Panc1 (cell line): ENCODE measurements around the gene FUT8. TPM values are rescaled to one million over a fixed set of nuclear protein-coding genes. Genes with fewer than 3 reads are reported as not detected.

Source experiments
- ATAC-seq: fragments of 200-7000 bp; cut with Tn5 transposase; 2 replicates; pipeline ENCODE4 v1.9.1; 2020; ENCODE audit warnings: mild to moderate bottlenecking, moderate library complexity
- BruUV-seq: library from RNA; stranded (reverse); fragments of 400-500 nt; replicated peaks from 2 replicates; lab custom pipeline; 2021; lab: Mats Ljungman, UMichigan
- CTCF ChIA-PET: fragments of 300-600 bp; sonication (Branson Sonifier 250); formaldehyde crosslinking; loops from one replicate; lab custom pipeline; 2022; ENCODE audit warnings: antibody characterized with exemption; lab: Charles Lee
- POLR2A ChIA-PET: fragments of 300-600 bp; sonication (Branson Sonifier 250); formaldehyde crosslinking; loops from one replicate; lab custom pipeline; 2022; ENCODE audit warnings: antibody characterized with exemption; lab: Charles Lee
- DNase-seq: peaks from one replicate; pipeline ENCODE4 v3.0.0-alpha.2; 2010; ENCODE audit warnings: low read depth, low spot score
- H3K27ac ChIP-seq: 2 replicates; pipeline ENCODE4 v1.5.1; 2011; ENCODE audit warnings: mild to moderate bottlenecking, low read length, inconsistent platforms
- H3K27me3 ChIP-seq: fragments of 200-500 bp; sonication (Bioruptor generic); 2 replicates; pipeline ENCODE4 v1.6.0; 2014; ENCODE audit warnings: low read length, inconsistent platforms; ENCODE audit not compliant: control insufficient read depth, insufficient read depth
- H3K36me3 ChIP-seq: fragments of 200-500 bp; sonication (Bioruptor generic); 2 replicates; pipeline ENCODE4 v1.5.1; 2014; ENCODE audit warnings: inconsistent platforms, mild to moderate bottlenecking, low read length, moderate library complexity; ENCODE audit not compliant: control insufficient read depth, insufficient read depth
- H3K4me1 ChIP-seq: 2 replicates; pipeline ENCODE4 v1.5.1; 2011; ENCODE audit warnings: inconsistent platforms, mild to moderate bottlenecking, low read length, moderate library complexity; ENCODE audit not compliant: control insufficient read depth, insufficient read depth
- H3K4me3 ChIP-seq, 2 experiments: 2 replicates each; pipeline ENCODE4 v1.5.1; 2011 to 2012; ENCODE audit warnings: low read depth in 2 of 2, low read length in 2 of 2, mild to moderate bottlenecking in 2 of 2, inconsistent platforms in 1 of 2, moderate library complexity in 1 of 2
- H3K9me3 ChIP-seq: fragments of 200-500 bp; sonication (Bioruptor generic); 2 replicates; pipeline ENCODE4 v1.5.1; 2014; ENCODE audit warnings: low read depth, mild to moderate bottlenecking, inconsistent platforms, low read length, moderate library complexity; ENCODE audit not compliant: control insufficient read depth, insufficient read depth
- CTCF ChIP-seq: fragments of 450-650 bp; IDR thresholded peaks from 2 replicates; pipeline ENCODE4 v1.5.1; 2017; ENCODE audit warnings: mild to moderate bottlenecking
- POLR2AphosphoS5 ChIP-seq: IDR thresholded peaks from 2 replicates; pipeline ENCODE4 v1.6.1; 2012; ENCODE audit warnings: mild to moderate bottlenecking, low read depth, low read length, moderate library complexity
- SIN3A ChIP-seq: IDR thresholded peaks from 2 replicates; pipeline ENCODE4 v1.6.1; 2012; ENCODE audit warnings: low read depth, mild to moderate bottlenecking, low read length, moderate library complexity, borderline replicate concordance; ENCODE audit not compliant: insufficient read depth
- TCF7L2 ChIP-seq: IDR thresholded peaks from 2 replicates; pipeline ENCODE4 v1.6.1; 2011; ENCODE audit warnings: mild to moderate bottlenecking, low read depth, low read length, inconsistent platforms
- in situ Hi-C: cut with HindIII; loops from 2 replicates; pipeline ENCODE4 v1.10.0; 2016; ENCODE audit warnings: low sequenced_read_pairs, low pct_unique_long_range_greater_than_20kb
- intact Hi-C: fragments of 100-400 bp; cut with micrococcal nuclease; formaldehyde crosslinking; loops from one replicate; pipeline ENCODE4 v1.10.0; 2022; ENCODE audit not compliant: unreplicated experiment
- total RNA-seq: library from RNA; stranded (reverse); gene quantifications from one replicate; pipeline ENCODE4 v1.2.1, GENCODE V29; 2021; ENCODE audit not compliant: unreplicated experiment
- TF ChIP-seq, protein P1 (sequence below), 2 experiments: IDR thresholded peaks; 2 replicates each; pipeline ENCODE4 v1.6.1; 2011 to 2012; ENCODE audit warnings: low read depth in 2 of 2, control low read depth in 1 of 2, low read length in 1 of 2, mild to moderate bottlenecking in 1 of 2, moderate library complexity in 1 of 2; ENCODE audit not compliant: insufficient read depth in 1 of 2

FUT8 gene
- total RNA-seq, 1 experiment from 2014 or later, result 31.4 TPM

GRCh38 chr14:65565948-65566347 is 153.4 kb downstream of the FUT8 start:
- in situ Hi-C loops, result no loop called here

GRCh38 chr14:65566820-65567522 is 154.4 kb downstream of the FUT8 start:
- DNase-seq (no peak), ATAC-seq (no peak)
- Histone ChIP-seq H3K27me3 (no peaks in the 10 kb centered on the region), H3K27ac (no peak overlapping the region), H3K4me3 (no peak overlapping the region), H3K36me3 (no peaks in the 10 kb centered on the region), H3K9me3 (no peaks in the 10 kb centered on the region), H3K4me1 (no peaks in the 10 kb centered on the region)
- POLR2A ChIA-PET, result no interaction called here
- no TSS peak for BruUV-seq
- TF ChIP-seq POLR2AphosphoS5 (no peak), SIN3A (no peak), TCF7L2 (no peak), CTCF (no peak)
- CTCF ChIA-PET, result no interaction called here
- intact Hi-C loops (no loop called here), in situ Hi-C loops (no loop called here)

More at GRCh38 chr14:65565948-65566347, 153.4 kb downstream of the FUT8 start:
- POLR2A ChIA-PET, result no interaction called here
- intact Hi-C loops, result no loop called here
- Histone ChIP-seq H3K36me3 (no peaks in the 10 kb centered on the region), H3K4me1 (no peaks in the 10 kb centered on the region), H3K9me3 (no peaks in the 10 kb centered on the region), H3K4me3 (no peak overlapping the region), H3K27ac (no peak overlapping the region), H3K27me3 (no peaks in the 10 kb centered on the region)
- DNase-seq (no peak), ATAC-seq (no peak)
- TF ChIP-seq TCF7L2, result no peak
- no peak for TF ChIP-seq POLR2AphosphoS5
- TF ChIP-seq, protein P1, sequence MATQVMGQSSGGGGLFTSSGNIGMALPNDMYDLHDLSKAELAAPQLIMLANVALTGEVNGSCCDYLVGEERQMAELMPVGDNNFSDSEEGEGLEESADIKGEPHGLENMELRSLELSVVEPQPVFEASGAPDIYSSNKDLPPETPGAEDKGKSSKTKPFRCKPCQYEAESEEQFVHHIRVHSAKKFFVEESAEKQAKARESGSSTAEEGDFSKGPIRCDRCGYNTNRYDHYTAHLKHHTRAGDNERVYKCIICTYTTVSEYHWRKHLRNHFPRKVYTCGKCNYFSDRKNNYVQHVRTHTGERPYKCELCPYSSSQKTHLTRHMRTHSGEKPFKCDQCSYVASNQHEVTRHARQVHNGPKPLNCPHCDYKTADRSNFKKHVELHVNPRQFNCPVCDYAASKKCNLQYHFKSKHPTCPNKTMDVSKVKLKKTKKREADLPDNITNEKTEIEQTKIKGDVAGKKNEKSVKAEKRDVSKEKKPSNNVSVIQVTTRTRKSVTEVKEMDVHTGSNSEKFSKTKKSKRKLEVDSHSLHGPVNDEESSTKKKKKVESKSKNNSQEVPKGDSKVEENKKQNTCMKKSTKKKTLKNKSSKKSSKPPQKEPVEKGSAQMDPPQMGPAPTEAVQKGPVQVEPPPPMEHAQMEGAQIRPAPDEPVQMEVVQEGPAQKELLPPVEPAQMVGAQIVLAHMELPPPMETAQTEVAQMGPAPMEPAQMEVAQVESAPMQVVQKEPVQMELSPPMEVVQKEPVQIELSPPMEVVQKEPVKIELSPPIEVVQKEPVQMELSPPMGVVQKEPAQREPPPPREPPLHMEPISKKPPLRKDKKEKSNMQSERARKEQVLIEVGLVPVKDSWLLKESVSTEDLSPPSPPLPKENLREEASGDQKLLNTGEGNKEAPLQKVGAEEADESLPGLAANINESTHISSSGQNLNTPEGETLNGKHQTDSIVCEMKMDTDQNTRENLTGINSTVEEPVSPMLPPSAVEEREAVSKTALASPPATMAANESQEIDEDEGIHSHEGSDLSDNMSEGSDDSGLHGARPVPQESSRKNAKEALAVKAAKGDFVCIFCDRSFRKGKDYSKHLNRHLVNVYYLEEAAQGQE (IDR thresholded peaks at IDR 0.05; ENCODE audit: insufficient read depth in 1 of 2, low read depth in 2 of 2, low read length in 1 of 2), result no peak
- TF ChIP-seq CTCF, result no peak
- TF ChIP-seq SIN3A, result no peak
- BruUV-seq, result no TSS peak
- CTCF ChIA-PET, result no interaction called here
